A204.1 (cell line): Measurements from ENCODE around the gene CHKB.
"Not testable (repeated sequence)": the region's sequence is repeated elsewhere in the genome, so short reads cannot be mapped to it uniquely, and the experiment has no call there.

Experiments used
- FAIRE-seq: peaks from 2 replicates; lab custom pipeline; 2012; peaks lifted over from hg19 to GRCh38; lab: Jason Lieb, UNC

Gene CHKB

GRCh38 chr22:50612168-50612527, 29.5 kb upstream of the CHKB start:
- no peak for FAIRE-seq

GRCh38 chr22:50611341-50612060, 28.9 kb upstream of the CHKB start:
- FAIRE-seq = no peak

- FAIRE-seq = no peak
Measured at GRCh38 chr22:50610581-50610980, 27.9 kb upstream of the CHKB start.

- no peak for FAIRE-seq
Measured at GRCh38 chr22:50610041-50610451, 27.4 kb upstream of the CHKB start.

GRCh38 chr22:50609599-50609998, 26.9 kb upstream of the CHKB start:
- no peak for FAIRE-seq

- FAIRE-seq = no peak
Measured at GRCh38 chr22:50608996-50609395, 26.3 kb upstream of the CHKB start.

- not testable (repeated sequence) for FAIRE-seq
Measured at GRCh38 chr22:50608058-50608840, 25.6 kb upstream of the CHKB start.

GRCh38 chr22:50607659-50608020, 25.0 kb upstream of the CHKB start:
- FAIRE-seq = no peak

- no peak for FAIRE-seq
Measured at GRCh38 chr22:50606946-50607658, 24.5 kb upstream of the CHKB start.

GRCh38 chr22:50606165-50606945, 23.7 kb upstream of the CHKB start:
- no peak for FAIRE-seq

GRCh38 chr22:50605613-50606074, 23.0 kb upstream of the CHKB start:
- FAIRE-seq = no peak

- no peak for FAIRE-seq
Measured at GRCh38 chr22:50605002-50605612, 22.5 kb upstream of the CHKB start.

- FAIRE-seq = no peak
Measured at GRCh38 chr22:50604256-50605001, 21.8 kb upstream of the CHKB start.

GRCh38 chr22:50603511-50604255, 21.0 kb upstream of the CHKB start:
- FAIRE-seq = no peak

- no peak for FAIRE-seq
Measured at GRCh38 chr22:50602338-50602700, 19.7 kb upstream of the CHKB start.

GRCh38 chr22:50601669-50602337, 19.2 kb upstream of the CHKB start:
- FAIRE-seq = no peak

GRCh38 chr22:50600967-50601668, 18.5 kb upstream of the CHKB start:
- no peak for FAIRE-seq

GRCh38 chr22:50600538-50600937, 17.9 kb upstream of the CHKB start, which contains the start of gene MAPK8IP2:
TSS of gene MAPK8IP2 (plus strand) at chr22:50600793. CDS start at chr22:50600819, 26 bp downstream.
- no peak for FAIRE-seq

- FAIRE-seq = no peak
Measured at GRCh38 chr22:50599816-50600455, 17.3 kb upstream of the CHKB start.
